Measurements from ENCODE around the gene TMC1.

DNA sequence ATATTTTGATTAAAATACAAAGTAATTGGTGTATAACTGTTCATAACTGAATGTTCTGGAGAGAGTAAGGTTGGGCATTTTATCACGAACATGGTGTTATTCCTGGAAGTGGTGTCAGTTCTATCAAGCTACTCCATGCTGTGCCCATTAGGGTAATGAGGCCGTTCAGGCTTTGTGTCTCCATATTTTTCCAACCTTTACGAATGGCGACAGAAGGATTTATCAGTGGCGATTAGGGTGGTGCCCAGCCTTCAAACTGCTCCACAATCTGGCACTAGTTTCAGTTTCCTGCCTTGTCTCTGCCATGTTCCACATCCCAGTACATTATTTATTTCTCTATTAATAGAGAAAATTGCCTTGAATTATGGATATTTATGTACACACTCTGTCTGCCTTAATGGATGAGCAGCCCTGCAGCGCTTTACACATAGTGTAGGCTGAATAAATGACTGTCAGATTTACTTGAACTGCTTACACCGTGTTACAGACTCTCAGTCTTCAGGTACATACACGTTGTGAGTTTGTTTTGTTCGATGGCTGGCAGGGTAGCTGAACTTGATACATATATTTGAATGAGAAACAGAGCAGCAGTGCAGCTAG, 23.9 kb upstream of the TMC1 start:
- TF ChIP-seq, protein P1, sequence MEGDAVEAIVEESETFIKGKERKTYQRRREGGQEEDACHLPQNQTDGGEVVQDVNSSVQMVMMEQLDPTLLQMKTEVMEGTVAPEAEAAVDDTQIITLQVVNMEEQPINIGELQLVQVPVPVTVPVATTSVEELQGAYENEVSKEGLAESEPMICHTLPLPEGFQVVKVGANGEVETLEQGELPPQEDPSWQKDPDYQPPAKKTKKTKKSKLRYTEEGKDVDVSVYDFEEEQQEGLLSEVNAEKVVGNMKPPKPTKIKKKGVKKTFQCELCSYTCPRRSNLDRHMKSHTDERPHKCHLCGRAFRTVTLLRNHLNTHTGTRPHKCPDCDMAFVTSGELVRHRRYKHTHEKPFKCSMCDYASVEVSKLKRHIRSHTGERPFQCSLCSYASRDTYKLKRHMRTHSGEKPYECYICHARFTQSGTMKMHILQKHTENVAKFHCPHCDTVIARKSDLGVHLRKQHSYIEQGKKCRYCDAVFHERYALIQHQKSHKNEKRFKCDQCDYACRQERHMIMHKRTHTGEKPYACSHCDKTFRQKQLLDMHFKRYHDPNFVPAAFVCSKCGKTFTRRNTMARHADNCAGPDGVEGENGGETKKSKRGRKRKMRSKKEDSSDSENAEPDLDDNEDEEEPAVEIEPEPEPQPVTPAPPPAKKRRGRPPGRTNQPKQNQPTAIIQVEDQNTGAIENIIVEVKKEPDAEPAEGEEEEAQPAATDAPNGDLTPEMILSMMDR (CRISPR knock-in tag; IDR thresholded peaks at IDR 0.05) = no peak
- TF ChIP-seq E2F5 (CRISPR knock-in tag; conservative IDR thresholded peaks at IDR 0.05) = no peak
- TF ChIP-seq, protein P2, sequence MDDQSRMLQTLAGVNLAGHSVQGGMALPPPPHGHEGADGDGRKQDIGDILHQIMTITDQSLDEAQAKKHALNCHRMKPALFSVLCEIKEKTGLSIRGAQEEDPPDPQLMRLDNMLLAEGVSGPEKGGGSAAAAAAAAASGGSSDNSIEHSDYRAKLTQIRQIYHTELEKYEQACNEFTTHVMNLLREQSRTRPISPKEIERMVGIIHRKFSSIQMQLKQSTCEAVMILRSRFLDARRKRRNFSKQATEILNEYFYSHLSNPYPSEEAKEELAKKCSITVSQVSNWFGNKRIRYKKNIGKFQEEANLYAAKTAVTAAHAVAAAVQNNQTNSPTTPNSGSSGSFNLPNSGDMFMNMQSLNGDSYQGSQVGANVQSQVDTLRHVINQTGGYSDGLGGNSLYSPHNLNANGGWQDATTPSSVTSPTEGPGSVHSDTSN (CRISPR knock-in tag; IDR thresholded peaks at IDR 0.05; ENCODE audit: borderline replicate concordance) = no peak
- TF ChIP-seq ZNF546 (CRISPR knock-in tag; conservative IDR thresholded peaks at IDR 0.05) = no peak
- TF ChIP-seq POLR2A (IDR thresholded peaks at IDR 0.05; ENCODE audit: insufficient read depth in 1 of 2, low read depth in 2 of 2, low read length in 2 of 2) = no peak
- TF ChIP-seq ASH2L (IDR thresholded peaks at IDR 0.05; ENCODE audit: insufficient read length, low read depth, low read length) = no peak
- TF ChIP-seq USF2 (IDR thresholded peaks at IDR 0.05; ENCODE audit: low read depth, low read length) = no peak
- TF ChIP-seq USF2 (CRISPR knock-in tag; IDR thresholded peaks at IDR 0.05; ENCODE audit: borderline replicate concordance) = no peak
- no peak for TF ChIP-seq POLR2AphosphoS5 (IDR thresholded peaks at IDR 0.05; ENCODE audit: low read depth, low read length)

All from HepG2 (cell line).